Epithelial cell of esophagus (primary cell): ENCODE results near the gene DNAH9.
"Not testable (repeated sequence)": the region's sequence is repeated elsewhere in the genome, so short reads cannot be mapped to it uniquely, and the experiment has no call there.

ENCODE experiments used
- DNase-seq: peaks from one replicate; pipeline ENCODE4 v3.0.0; 2010; ENCODE audit warnings: low read depth
- H3K4me3 ChIP-seq: 2 replicates; pipeline ENCODE4 v1.5.1; 2011; ENCODE audit warnings: mild to moderate bottlenecking, low read length, control low read depth
- TF ChIP-seq, protein P1 (sequence below): IDR thresholded peaks from 2 replicates; pipeline ENCODE4 v1.5.1; 2011; ENCODE audit warnings: low read depth, mild to moderate bottlenecking, low read length, control low read depth, inconsistent platforms; ENCODE audit not compliant: insufficient read depth; ENCODE audit errors: missing control alignments

Gene DNAH9

DNA sequence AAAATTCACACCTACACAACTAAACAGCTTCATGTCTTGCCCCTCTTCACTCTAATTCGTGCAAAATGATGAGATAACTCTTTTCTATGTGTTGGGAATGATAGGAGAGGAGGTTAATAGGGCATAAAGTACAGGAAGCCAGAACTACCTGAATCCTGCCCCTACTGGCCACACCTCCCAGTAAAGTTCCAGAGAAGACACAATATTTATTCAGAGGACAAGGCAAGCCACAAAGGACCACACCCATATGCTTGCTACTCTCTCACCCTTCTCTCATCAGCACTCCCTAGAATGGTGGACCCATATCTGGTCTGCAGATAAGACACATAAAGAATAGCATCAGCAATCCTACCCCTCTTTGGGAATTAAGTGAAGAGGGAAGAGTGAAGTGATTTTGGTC, 324.4 kb downstream of the DNAH9 start:
- TF ChIP-seq, protein P1, sequence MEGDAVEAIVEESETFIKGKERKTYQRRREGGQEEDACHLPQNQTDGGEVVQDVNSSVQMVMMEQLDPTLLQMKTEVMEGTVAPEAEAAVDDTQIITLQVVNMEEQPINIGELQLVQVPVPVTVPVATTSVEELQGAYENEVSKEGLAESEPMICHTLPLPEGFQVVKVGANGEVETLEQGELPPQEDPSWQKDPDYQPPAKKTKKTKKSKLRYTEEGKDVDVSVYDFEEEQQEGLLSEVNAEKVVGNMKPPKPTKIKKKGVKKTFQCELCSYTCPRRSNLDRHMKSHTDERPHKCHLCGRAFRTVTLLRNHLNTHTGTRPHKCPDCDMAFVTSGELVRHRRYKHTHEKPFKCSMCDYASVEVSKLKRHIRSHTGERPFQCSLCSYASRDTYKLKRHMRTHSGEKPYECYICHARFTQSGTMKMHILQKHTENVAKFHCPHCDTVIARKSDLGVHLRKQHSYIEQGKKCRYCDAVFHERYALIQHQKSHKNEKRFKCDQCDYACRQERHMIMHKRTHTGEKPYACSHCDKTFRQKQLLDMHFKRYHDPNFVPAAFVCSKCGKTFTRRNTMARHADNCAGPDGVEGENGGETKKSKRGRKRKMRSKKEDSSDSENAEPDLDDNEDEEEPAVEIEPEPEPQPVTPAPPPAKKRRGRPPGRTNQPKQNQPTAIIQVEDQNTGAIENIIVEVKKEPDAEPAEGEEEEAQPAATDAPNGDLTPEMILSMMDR: no peak
- no peak for DNase-seq
- H3K4me3 ChIP-seq: no peak overlapping the region

DNA sequence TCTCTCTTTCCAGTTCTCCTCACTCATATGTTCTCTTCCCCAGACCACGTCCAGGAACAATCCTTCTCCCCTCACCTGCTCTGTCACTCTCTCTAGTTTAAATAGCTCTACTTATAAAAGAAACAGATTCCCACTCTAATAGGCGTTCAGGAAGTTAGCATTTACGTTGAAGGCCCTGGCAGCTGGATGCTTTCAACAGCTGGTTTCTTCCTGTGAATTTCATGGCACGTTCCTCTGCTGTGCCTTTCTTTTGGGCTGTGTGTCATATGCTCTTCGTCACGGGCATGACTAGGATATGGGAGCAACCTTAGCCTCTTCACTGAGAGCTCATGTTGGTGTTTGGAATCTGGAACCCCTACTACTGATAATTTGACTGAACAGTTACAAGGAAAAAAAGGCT, 325.8 kb downstream of the DNAH9 start:
- no peak for DNase-seq
- TF ChIP-seq, protein P1: no peak
- no peak overlapping the region for H3K4me3 ChIP-seq

DNA sequence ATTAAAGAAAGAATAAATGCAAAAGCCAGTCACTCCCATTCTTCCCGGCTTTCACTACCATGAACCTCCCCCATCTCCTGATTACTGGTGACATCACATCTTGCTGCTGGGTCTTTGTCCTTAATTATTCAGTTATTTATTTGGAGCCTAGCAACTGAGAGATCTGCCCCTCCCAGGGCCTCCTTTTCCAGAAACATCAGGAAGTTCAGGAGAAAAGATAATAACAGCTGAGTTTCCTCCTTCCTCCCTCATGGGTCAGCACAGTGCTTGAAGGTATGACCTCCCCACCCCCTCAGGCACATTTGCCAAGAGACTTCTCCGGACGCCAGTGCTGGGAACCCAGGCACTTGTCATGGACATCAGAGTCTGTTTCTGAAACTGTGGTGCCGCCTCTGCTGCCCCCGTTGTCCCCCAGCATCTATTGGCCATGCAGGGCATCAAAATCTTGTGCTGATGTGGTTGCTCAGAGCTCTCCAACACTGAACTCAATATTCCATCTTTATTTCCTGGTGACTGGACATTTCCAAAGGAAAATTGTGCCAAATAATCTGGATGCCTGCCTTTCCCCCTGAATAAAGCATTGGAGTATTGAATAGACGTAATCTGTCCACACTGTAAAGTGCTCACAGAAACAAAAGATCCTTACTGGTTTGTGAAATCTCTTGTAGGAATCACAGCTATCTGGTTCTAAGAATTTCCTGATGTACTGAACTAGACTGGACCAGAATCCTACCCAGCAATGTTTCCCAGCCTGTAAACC, 327.2 kb downstream of the DNAH9 start:
- DNase-seq: no peak
- no peak overlapping the region for H3K4me3 ChIP-seq
- TF ChIP-seq, protein P1: no peak

DNA sequence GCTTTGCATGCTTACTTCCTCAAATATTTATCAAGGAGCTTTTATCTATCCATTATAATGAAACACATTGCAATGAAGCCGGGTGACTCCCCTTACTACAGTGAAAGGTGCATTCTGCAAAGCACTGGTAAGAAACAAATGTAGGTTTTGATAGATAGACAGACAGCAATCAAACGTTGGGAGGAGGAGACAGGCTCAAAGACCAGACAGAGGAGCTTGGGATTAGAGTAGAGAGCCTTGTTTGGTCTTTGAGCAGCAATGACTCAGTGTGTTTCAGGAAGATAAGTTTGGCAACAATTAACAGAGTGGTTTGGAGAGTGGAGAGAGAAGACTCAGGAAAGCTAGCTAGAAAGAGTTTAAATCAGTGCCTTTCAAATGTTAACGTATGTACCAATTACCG, 330.2 kb downstream of the DNAH9 start:
- no peak overlapping the region for H3K4me3 ChIP-seq
- DNase-seq: peak; percentile 36

DNA sequence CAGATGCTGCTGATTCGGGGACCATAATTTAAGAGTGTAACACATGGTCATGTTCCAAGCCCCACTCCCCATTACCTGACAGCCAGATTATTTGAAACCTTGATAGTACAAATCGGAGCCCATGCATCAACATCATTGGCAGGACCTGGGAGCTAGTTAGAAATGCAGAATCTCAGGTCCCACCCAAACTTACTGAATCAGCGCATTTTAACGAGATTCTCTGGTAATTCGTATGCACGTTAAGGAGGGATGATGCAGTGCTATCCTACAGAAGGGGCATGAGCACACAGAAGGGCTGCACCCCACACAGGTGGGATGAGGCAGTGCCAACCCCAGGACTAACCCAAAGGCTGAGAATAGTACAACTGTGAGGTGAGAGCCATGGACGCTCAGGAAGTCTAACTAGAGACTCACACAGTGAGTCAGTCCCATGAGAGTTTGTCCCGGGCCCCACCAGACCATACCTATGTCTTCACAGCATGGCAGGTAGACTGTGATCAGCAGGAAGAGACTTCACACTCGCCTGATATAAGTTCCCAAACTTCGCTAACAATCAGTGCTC, 334.1 kb downstream of the DNAH9 start:
- TF ChIP-seq, protein P1: no peak
- no peak overlapping the region for H3K4me3 ChIP-seq
- DNase-seq: no peak

More for the DNA sequence above, 330.2 kb downstream of the DNAH9 start:
- TF ChIP-seq, protein P1: no peak

DNA sequence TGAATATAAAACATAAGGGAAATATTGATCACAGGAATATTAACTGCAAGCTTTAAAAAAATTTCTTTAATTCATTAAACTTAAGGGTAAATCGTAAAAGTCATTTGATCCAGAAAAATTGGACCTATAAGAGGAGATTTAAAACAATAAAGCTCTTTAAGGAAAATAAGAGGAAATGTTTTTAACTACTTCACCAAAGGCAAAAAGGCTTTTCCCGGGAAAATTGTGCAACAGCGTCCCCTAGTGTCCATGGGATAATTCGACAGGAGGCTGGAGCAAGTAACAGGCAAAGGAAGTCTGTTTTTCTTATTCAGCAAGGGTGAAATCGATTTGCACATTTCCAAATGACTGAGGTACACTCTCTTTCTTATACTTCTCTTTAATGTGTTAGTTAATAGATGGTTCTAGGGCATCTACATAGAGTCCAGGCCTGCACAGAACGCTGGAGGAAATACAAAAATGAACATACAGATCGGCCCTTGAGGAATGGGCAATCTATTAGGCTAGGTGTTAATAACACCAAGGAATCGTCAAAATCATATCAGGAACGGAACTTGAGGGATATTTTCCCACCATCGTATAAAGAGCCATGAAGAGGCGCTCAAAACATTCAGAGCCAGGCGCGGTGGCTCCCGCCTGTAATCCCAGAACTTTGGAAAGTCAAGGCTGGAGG, 337.6 kb downstream of the DNAH9 start:
- TF ChIP-seq, protein P1: peak; percentile 99
- H3K4me3 ChIP-seq: no peak overlapping the region
- peak; percentile 73 for DNase-seq

DNA sequence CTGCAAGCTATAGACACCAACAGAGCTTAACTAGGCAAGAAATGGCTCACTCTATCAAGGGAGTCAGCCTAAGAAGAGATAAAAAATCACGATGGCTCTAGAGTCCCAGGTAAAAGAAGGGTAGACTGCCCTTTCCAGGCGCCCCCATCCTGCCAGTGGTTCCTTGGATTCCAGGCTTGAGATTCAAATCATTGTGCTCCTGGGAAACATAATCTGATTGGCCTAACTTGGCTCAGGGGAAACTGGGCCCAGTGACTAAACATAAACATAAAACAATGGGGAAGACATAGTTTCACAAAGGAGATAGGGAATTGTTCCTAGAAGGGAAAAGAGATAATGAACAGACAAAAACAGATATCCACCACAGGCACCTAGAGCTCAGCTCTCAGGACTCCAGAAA, 342.6 kb downstream of the DNAH9 start:
- DNase-seq: no peak
- no peak overlapping the region for H3K4me3 ChIP-seq
- TF ChIP-seq, protein P1: no peak

DNA sequence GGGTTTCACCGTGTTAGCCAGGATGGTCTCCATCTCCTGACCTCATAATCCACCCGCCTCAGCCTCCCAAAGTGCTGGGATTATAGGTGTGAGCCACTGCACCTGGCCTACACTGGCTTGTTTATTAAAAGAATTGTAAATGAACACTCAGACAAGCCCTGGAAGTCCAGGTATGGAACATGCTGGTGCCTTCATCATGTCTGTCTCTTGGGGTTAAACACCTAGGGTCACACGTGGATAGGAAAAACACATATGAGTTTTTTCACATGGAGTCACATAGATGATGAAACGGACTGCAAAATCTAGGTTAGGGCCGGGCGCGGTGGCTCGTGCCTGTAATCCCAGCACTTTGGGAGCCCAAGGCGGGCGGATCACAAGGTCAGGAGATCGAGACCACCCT, 344.8 kb downstream of the DNAH9 start:
- DNase-seq, H3K4me3 ChIP-seq: not testable (repeated sequence)
